Keratinocyte (primary cell): ENCODE results near the gene CNNM4. TPM values are rescaled to one million over a fixed set of nuclear protein-coding genes. Genes with fewer than 3 reads are reported as not detected.

ENCODE experiments used
- DNase-seq: peaks from one replicate; pipeline ENCODE4 v3.0.0-alpha.2; 2011; ENCODE audit warnings: low read depth, missing footprints, low spot score
- FAIRE-seq: peaks from 2 replicates; lab custom pipeline; 2011; peaks lifted over from hg19 to GRCh38; lab: Jason Lieb, UNC
- H2AFZ ChIP-seq: 2 replicates; pipeline ENCODE4 v1.6.0; 2012; ENCODE audit warnings: low read length, control low read depth, inconsistent platforms; ENCODE audit not compliant: control insufficient read depth
- H3K27ac ChIP-seq: 2 replicates; pipeline ENCODE4 v1.5.1; 2011; ENCODE audit warnings: low read length; ENCODE audit not compliant: control insufficient read depth, insufficient read depth
- H3K27me3 ChIP-seq: 3 replicates; pipeline ENCODE4 v1.6.0; 2011; ENCODE audit warnings: low read length; ENCODE audit not compliant: control insufficient read depth, insufficient read depth; ENCODE audit errors: extremely low read depth
- H3K36me3 ChIP-seq, 2 experiments: 2 replicates in 1 of 2; 3 replicates in 1 of 2; pipeline ENCODE4 v1.5.1; 2011; ENCODE audit warnings: low read length in 2 of 2, mild to moderate bottlenecking in 1 of 2; ENCODE audit not compliant: control insufficient read depth in 2 of 2, insufficient read depth in 2 of 2; ENCODE audit errors: extremely low read depth in 1 of 2
- H3K4me1 ChIP-seq: 3 replicates; pipeline ENCODE4 v1.5.1; 2011; ENCODE audit warnings: low read length; ENCODE audit not compliant: control insufficient read depth, insufficient read depth; ENCODE audit errors: extremely low read depth
- H3K4me2 ChIP-seq: 3 replicates; pipeline ENCODE4 v1.6.0; 2011; ENCODE audit warnings: low read depth, low read length; ENCODE audit not compliant: control insufficient read depth, insufficient read depth; ENCODE audit errors: extremely low read depth
- H3K4me3 ChIP-seq, 3 experiments: fragments of 200-600 bp in 1 of 3; sonication (generic) in 1 of 3; 2 replicates in 2 of 3; 3 replicates in 1 of 3; pipeline ENCODE4 v1.5.1; 2011 to 2016; ENCODE audit warnings: low read length in 3 of 3, mild to moderate bottlenecking in 3 of 3, control low read depth in 2 of 3, inconsistent platforms in 1 of 3, low read depth in 1 of 3, mixed read lengths in 1 of 3, mixed run types in 1 of 3, moderate library complexity in 1 of 3; ENCODE audit not compliant: control insufficient read depth in 2 of 3, insufficient read depth in 2 of 3; ENCODE audit errors: extremely low read depth in 1 of 3
- H3K79me2 ChIP-seq: 2 replicates; pipeline ENCODE4 v1.6.0; 2012; ENCODE audit warnings: low read length; ENCODE audit not compliant: control insufficient read depth, insufficient read depth
- H3K9ac ChIP-seq: 3 replicates; pipeline ENCODE4 v1.6.0; 2011; ENCODE audit warnings: low read length; ENCODE audit not compliant: control insufficient read depth, insufficient read depth; ENCODE audit errors: extremely low read depth
- H3K9me1 ChIP-seq: 3 replicates; pipeline ENCODE4 v1.6.0; 2011; ENCODE audit warnings: low read length; ENCODE audit not compliant: control insufficient read depth, insufficient read depth; ENCODE audit errors: extremely low read depth
- H3K9me3 ChIP-seq: 2 replicates; pipeline ENCODE4 v1.5.1; 2012; ENCODE audit warnings: low read depth, low read length; ENCODE audit not compliant: control insufficient read depth
- H4K20me1 ChIP-seq: 3 replicates; pipeline ENCODE4 v1.6.0; 2011; ENCODE audit warnings: low read length; ENCODE audit not compliant: control insufficient read depth, insufficient read depth; ENCODE audit errors: extremely low read depth
- EZH2 ChIP-seq: IDR thresholded peaks from one replicate; pipeline ENCODE4 v1.6.1; 2012; ENCODE audit warnings: inconsistent platforms, mild to moderate bottlenecking, low read length, moderate library complexity
- dilution Hi-C: fragments of 300-500 bp; cut with MboI; formaldehyde crosslinking; loops from one replicate; pipeline ENCODE4 v1.7.0; 2020; ENCODE audit warnings: low sequenced_read_pairs; ENCODE audit not compliant: extremely low pct_ligation_motif_present
- polyA plus RNA-seq, 5 experiments: library from polyadenylated mRNA; depleted of rRNA in 3 of 5; stranded (reverse) in 3 of 5; stranded (forward) in 1 of 5; unstranded in 1 of 5; fragments of >200 nt; gene quantifications; 1 replicate in 1 of 5; 2 replicates in 3 of 5; 3 replicates in 1 of 5; pipeline versions ENCODE4 v1.2.1 to v1.2.3, GENCODE V29; 2011 to 2012; ENCODE audit warnings: missing spikeins in 2 of 5, low read depth in 1 of 5, low replicate concordance in 1 of 5
- TF ChIP-seq, protein P1 (sequence below), 3 experiments: IDR thresholded peaks in 1 of 3; conservative IDR thresholded peaks in 1 of 3; optimal IDR thresholded peaks in 1 of 3; 2 replicates in 2 of 3; 3 replicates in 1 of 3; pipeline versions ENCODE3 to v1.5.1; 2011; ENCODE audit warnings: low read length in 3 of 3, mild to moderate bottlenecking in 3 of 3, moderate library complexity in 2 of 3, control low read depth in 1 of 3, inconsistent platforms in 1 of 3; ENCODE audit not compliant: insufficient read depth in 2 of 3; ENCODE audit errors: extremely low read depth in 1 of 3

The CNNM4 gene
- polyA plus RNA-seq, 1 donor (not counting 4 experiments of a cell fraction or from before 2014, with no cell fraction given), result 4.4 TPM

DNA sequence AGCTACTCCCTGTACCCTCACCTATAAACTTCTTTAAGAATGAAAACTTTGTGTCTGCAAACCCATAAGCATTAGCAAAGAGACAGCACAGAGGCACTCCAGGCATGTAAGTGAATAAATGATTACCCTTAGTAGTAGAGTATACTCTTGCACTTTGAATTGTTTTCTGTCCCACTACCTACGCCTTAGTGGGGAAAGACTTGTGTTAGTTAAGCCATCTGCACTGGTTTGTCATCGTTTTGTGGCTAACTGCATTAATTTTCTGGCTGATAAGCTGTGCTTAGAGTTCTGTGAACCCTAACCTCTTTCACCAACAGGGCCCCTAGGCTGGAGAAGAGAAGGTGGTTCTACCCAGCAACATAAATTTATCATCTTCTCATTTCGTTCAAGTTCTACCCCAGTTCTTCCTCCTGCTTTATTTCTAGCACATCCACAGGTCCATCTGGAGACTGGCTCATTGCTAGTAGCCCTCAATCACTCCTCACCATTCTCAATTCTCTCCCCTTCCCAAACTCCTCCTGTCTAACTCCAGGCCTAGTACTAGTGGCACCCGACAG lies 21.5 kb upstream of the CNNM4 start:
- dilution Hi-C loops, result no loop called here
- Histone ChIP-seq H2AFZ (peak overlapping the region; percentile 90), H3K9me3 (no peaks in the 10 kb centered on the region), H3K36me3 (peaks cover 6 to 10% of the 10 kb centered on the region in 2 experiments), H3K79me2 (peaks cover 21% of the 10 kb centered on the region), H3K9ac (peak overlapping the region; percentile 83), H3K4me2 (peak overlapping the region; percentile 87), H3K4me1 (peaks cover 8% of the 10 kb centered on the region), H3K27me3 (no peaks in the 10 kb centered on the region), H3K9me1 (no peaks in the 10 kb centered on the region), H3K27ac (peak overlapping the region; percentile 47), H3K4me3 (peak overlapping the region; percentile 79 to 97 (median 82)), H4K20me1 (no peaks in the 10 kb centered on the region)
- TF ChIP-seq EZH2, result no peak
- TF ChIP-seq, protein P1, sequence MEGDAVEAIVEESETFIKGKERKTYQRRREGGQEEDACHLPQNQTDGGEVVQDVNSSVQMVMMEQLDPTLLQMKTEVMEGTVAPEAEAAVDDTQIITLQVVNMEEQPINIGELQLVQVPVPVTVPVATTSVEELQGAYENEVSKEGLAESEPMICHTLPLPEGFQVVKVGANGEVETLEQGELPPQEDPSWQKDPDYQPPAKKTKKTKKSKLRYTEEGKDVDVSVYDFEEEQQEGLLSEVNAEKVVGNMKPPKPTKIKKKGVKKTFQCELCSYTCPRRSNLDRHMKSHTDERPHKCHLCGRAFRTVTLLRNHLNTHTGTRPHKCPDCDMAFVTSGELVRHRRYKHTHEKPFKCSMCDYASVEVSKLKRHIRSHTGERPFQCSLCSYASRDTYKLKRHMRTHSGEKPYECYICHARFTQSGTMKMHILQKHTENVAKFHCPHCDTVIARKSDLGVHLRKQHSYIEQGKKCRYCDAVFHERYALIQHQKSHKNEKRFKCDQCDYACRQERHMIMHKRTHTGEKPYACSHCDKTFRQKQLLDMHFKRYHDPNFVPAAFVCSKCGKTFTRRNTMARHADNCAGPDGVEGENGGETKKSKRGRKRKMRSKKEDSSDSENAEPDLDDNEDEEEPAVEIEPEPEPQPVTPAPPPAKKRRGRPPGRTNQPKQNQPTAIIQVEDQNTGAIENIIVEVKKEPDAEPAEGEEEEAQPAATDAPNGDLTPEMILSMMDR (optimal IDR thresholded peaks at IDR 0.05 in 1 of 3, IDR thresholded peaks at IDR 0.05 in 1 of 3, conservative IDR thresholded peaks at IDR 0.05 in 1 of 3; ENCODE audit: extremely low read depth in 1 of 3, insufficient read depth in 2 of 3, low read length in 3 of 3), result no peak
- DNase-seq, result no peak
- no peak for FAIRE-seq

DNA sequence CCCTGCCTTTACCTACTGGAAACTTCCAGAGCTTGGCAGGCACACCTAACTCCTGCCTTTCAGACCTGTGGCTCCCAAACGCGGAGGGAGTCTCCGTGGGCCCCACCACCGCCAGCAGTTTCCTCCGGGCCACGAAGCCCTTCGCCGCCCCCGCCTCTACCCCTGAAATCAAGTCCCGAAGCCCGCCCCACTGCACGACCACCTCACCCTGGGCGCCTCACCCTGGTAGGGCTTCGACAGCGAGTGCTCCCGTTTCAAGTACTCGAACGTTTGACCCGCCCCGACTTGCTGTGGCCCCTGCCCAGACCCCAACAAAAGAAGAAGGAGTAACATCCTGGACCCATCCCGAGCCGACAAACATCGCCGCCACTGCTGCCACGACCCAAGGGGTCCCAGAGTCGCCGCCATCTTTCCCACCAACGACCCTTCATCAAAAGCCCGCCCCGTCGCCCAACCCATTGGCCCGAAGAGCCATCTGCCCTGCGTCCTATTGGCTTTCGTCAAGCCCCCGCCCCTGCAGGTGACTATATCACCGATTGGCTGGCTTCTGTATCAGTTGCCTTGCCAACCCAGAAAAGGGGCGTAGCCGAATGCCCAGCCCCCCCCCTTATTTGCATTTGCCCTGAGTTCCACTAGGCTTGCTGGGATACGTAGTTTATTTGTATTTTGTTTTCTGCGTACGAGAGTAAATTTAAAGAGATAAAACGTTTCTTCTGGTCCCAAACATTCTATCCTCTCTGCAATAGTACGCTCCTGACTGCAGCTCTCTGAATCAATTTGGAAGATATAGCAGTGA lies 20.9 kb upstream of the CNNM4 start, which contains the start of gene LMAN2L:
TSS of gene LMAN2L (minus strand) at position 432 of the 796 bp plus-strand sequence. CDS start at position 408, 24 bp downstream.
- dilution Hi-C loops, result no loop called here
- no peaks in the 10 kb centered on the region for H4K20me1 ChIP-seq
- H3K79me2 ChIP-seq, result peaks cover 21% of the 10 kb centered on the region
- H3K27me3 ChIP-seq, result no peaks in the 10 kb centered on the region
- H3K9me3 ChIP-seq, result no peaks in the 10 kb centered on the region
- peaks cover 8% of the 10 kb centered on the region for H3K4me1 ChIP-seq
- peak within 1 kb of the TSS; percentile 79 to 97 (median 82) for H3K4me3 ChIP-seq
- DNase-seq (peak; percentile 74), FAIRE-seq (no peak)
- peak within 1 kb of the TSS; percentile 83 for H3K9ac ChIP-seq
- peak within 1 kb of the TSS; percentile 90 for H2AFZ ChIP-seq
- no peak for TF ChIP-seq EZH2
- TF ChIP-seq, protein P1 (optimal IDR thresholded peaks at IDR 0.05 in 1 of 3, IDR thresholded peaks at IDR 0.05 in 1 of 3, conservative IDR thresholded peaks at IDR 0.05 in 1 of 3; ENCODE audit: extremely low read depth in 1 of 3, insufficient read depth in 2 of 3, low read length in 3 of 3), result no peak
- H3K9me1 ChIP-seq, result no peaks in the 10 kb centered on the region
- peak within 1 kb of the TSS; percentile 47 for H3K27ac ChIP-seq
- H3K4me2 ChIP-seq, result peak within 1 kb of the TSS; percentile 87
- H3K36me3 ChIP-seq, result peaks cover 4 to 7% of the 10 kb centered on the region in 2 experiments
